K562 (cell line): ENCODE results near the gene ROPN1L. TPM values are rescaled to one million over a fixed set of nuclear protein-coding genes. Genes with fewer than 3 reads are reported as not detected.

ENCODE experiments used
- ATAC-seq: fragments of 200-7000 bp; cut with Tn5 transposase; 3 replicates; pipeline ENCODE4 v1.9.1; 2020; ENCODE audit warnings: moderate library complexity
- BruUV-seq: library from RNA; stranded (reverse); fragments of 400-500 nt; replicated peaks from 2 replicates; lab custom pipeline; 2021; lab: Mats Ljungman, UMichigan
- CTCF ChIA-PET: fragments of 300-600 bp; formaldehyde crosslinking; extraction: SDS; loops from one replicate; lab custom pipeline; 2021; ENCODE audit warnings: low intra/inter-chr PET ratio; lab: Yijun Ruan, JAX
- POLR2A ChIA-PET: fragments of 300-600, 350-650 bp; sonication (Branson Sonifier 250); formaldehyde crosslinking; extraction: SDS; loops from one replicate; lab custom pipeline; 2021; ENCODE audit warnings: antibody characterized with exemption, inconsistent platforms; lab: Yijun Ruan, JAX
- DNase-seq, 4 experiments: peaks; one replicate each; pipeline versions ENCODE4 v3.0.0 to v3.0.0-alpha.2; 2011 to 2018; ENCODE audit warnings: low spot score in 3 of 4, mixed read lengths in 3 of 4; ENCODE audit errors: extremely low read depth in 1 of 4
- FAIRE-seq: peaks from 2 replicates; lab custom pipeline; 2011; peaks lifted over from hg19 to GRCh38; lab: Jason Lieb, UNC
- H2AFZ ChIP-seq: 2 replicates; pipeline ENCODE4 v1.6.0; 2011; ENCODE audit warnings: low read depth, low read length, control low read depth, inconsistent platforms
- H3K27ac ChIP-seq: fragments of 200-600 bp; 3 replicates; pipeline ENCODE4 v1.8.0; 2011; ENCODE audit warnings: low read depth, mild to moderate bottlenecking, control low read depth, inconsistent platforms, low read length, moderate library complexity, mixed read lengths; ENCODE audit errors: extremely low read depth
- H3K27me3 ChIP-seq, 2 experiments: fragments of 300-600 bp in 1 of 2; 2 replicates in 1 of 2; 3 replicates in 1 of 2; pipeline versions ENCODE4 v1.6.0 to v1.8.0; 2011; ENCODE audit warnings: inconsistent platforms in 2 of 2, low read length in 2 of 2, mild to moderate bottlenecking in 1 of 2, mixed read lengths in 1 of 2, moderate library complexity in 1 of 2; ENCODE audit not compliant: control insufficient read depth in 2 of 2, insufficient read depth in 2 of 2
- H3K36me3 ChIP-seq: fragments of 300-600 bp; 3 replicates; pipeline ENCODE4 v1.8.0; 2011; ENCODE audit warnings: mild to moderate bottlenecking, low read length, inconsistent platforms; ENCODE audit not compliant: control insufficient read depth, insufficient read depth
- H3K4me1 ChIP-seq, 2 experiments: fragments of 200-600 bp in 1 of 2; replicated peaks in 1 of 2; 2 replicates in 1 of 2; 3 replicates in 1 of 2; pipeline versions ENCODE4 v1.5.1 to v1.8.0; 2011; ENCODE audit warnings: inconsistent platforms in 2 of 2, low read length in 2 of 2, mild to moderate bottlenecking in 1 of 2, mixed read lengths in 1 of 2, moderate library complexity in 1 of 2; ENCODE audit not compliant: control insufficient read depth in 2 of 2, insufficient read depth in 2 of 2
- H3K4me2 ChIP-seq: 2 replicates; pipeline ENCODE4 v1.6.1; 2011; ENCODE audit warnings: low read length, control low read depth, inconsistent platforms, mixed read lengths; ENCODE audit not compliant: insufficient read depth
- H3K4me3 ChIP-seq: fragments of 200-600 bp; sonication (generic), shearing (Covaris generic); 2 replicates; pipeline ENCODE4 v1.5.1; 2016; ENCODE audit warnings: control low read depth, inconsistent platforms
- H3K79me2 ChIP-seq: fragments of 200-600 bp; 3 replicates; pipeline ENCODE4 v1.8.0; 2011; ENCODE audit warnings: low read length, inconsistent platforms; ENCODE audit not compliant: control insufficient read depth, insufficient read depth
- H3K9ac ChIP-seq, 2 experiments: 2 replicates each; pipeline versions ENCODE4 v1.6.0 to v1.6.1; 2011; ENCODE audit warnings: low read depth in 2 of 2, low read length in 2 of 2, control low read depth in 1 of 2, inconsistent platforms in 1 of 2, mild to moderate bottlenecking in 1 of 2, mixed read lengths in 1 of 2; ENCODE audit not compliant: insufficient read depth in 1 of 2
- H3K9me1 ChIP-seq: one replicate; pipeline ENCODE4 v1.6.0; 2011; ENCODE audit warnings: inconsistent platforms, mild to moderate bottlenecking, low read length, moderate library complexity; ENCODE audit not compliant: control insufficient read depth, insufficient read depth
- H3K9me3 ChIP-seq: replicated peaks from 2 replicates; pipeline ENCODE4 v1.5.1; 2011; ENCODE audit warnings: low read depth, low read length, inconsistent platforms; ENCODE audit not compliant: control insufficient read depth, insufficient read depth
- H4K20me1 ChIP-seq: replicated peaks from 2 replicates; pipeline ENCODE4 v1.6.1; 2011; ENCODE audit warnings: low read length, inconsistent platforms, mixed read lengths; ENCODE audit not compliant: control insufficient read depth, insufficient read depth
- C11orf30 ChIP-seq: fragments of 450-650 bp; IDR thresholded peaks from 2 replicates; pipeline ENCODE4 v1.6.1; 2016; ENCODE audit warnings: low read depth, mild to moderate bottlenecking
- GTF2A2 ChIP-seq: IDR thresholded peaks from 2 replicates; pipeline ENCODE4 v1.6.1; 2016; ENCODE audit warnings: mild to moderate bottlenecking, missing genetic modification characterization, missing compliant biosample characterization
- MAFF ChIP-seq: IDR thresholded peaks from 2 replicates; pipeline ENCODE4 v1.6.1; 2012; ENCODE audit warnings: low read length, improper control_type of control experiment
- MAFG ChIP-seq: fragments of 450-650 bp; conservative IDR thresholded peaks from 2 replicates; pipeline ENCODE4 v1.6.1; 2016; ENCODE audit warnings: missing genetic modification characterization, missing compliant biosample characterization
- POLR2G ChIP-seq: fragments of 200-400 bp; formaldehyde crosslinking; IDR thresholded peaks from 2 replicates; pipeline ENCODE4 v1.6.1; 2017; ENCODE audit warnings: low read depth, mild to moderate bottlenecking, antibody characterized with exemption, low read length, moderate library complexity
- RBM25 ChIP-seq: fragments of 200-400 bp; formaldehyde crosslinking; IDR thresholded peaks from 2 replicates; pipeline ENCODE4 v1.6.1; 2018; ENCODE audit warnings: low read length, low read depth, moderate library complexity; ENCODE audit not compliant: severe bottlenecking
- ZNF316 ChIP-seq: fragments of 450-650 bp; IDR thresholded peaks from 2 replicates; pipeline ENCODE4 v1.6.1; 2016
- WGBS: fragments of 100-300 bp; shearing (Covaris generic); methylation state at CpG from one replicate; pipeline ENCODE4 v1.1.6; 2016; ENCODE audit warnings: low coverage, mixed read lengths; ENCODE audit not compliant: insufficient coverage; ENCODE audit errors: missing lambda C conversion rate; 5-methylcytosine and 5-hydroxymethylcytosine counted together
- in situ Hi-C: fragments of 300-500 bp; cut with MboI; formaldehyde crosslinking; loops from 4 replicates; pipeline ENCODE4 v1.15.0; 2018; ENCODE audit warnings: inconsistent platforms, mixed read lengths
- intact Hi-C: fragments of 100-400 bp; cut with micrococcal nuclease; formaldehyde crosslinking; loops from 2 replicates; pipeline ENCODE4 v1.14.2; 2022
- polyA plus RNA-seq, 8 experiments: library from polyadenylated mRNA; depleted of rRNA in 4 of 8; stranded (reverse) in 5 of 8; unstranded in 3 of 8; fragments of >200 nt; fragmentation: Nextera tagmentation in 2 of 8; fragmentation: Illumina TruSeq in 1 of 8; extraction: Ambion mirVana in 2 of 8; extraction: Trizol in 1 of 8; gene quantifications; 2 replicates each; pipeline versions ENCODE4 v1.2.1 to v1.2.3, GENCODE V29; 2011 to 2014; ENCODE audit warnings: inconsistent platforms in 1 of 8, missing spikeins in 1 of 8
- total RNA-seq, 7 experiments: library from RNA; depleted of rRNA in 6 of 7; stranded (reverse); fragments of >200 nt in 6 of 7; fragmentation: Illumina TruSeq in 2 of 7; extraction: Trizol in 2 of 7; gene quantifications; 2 replicates each; pipeline versions ENCODE4 v1.2.1 to v1.2.3, GENCODE V29; 2011 to 2021; ENCODE audit warnings: low replicate concordance in 1 of 7
- TF ChIP-seq, protein P1 (sequence below): sonication (generic); formaldehyde crosslinking; IDR thresholded peaks from 2 replicates; pipeline ENCODE4 v1.8.0; 2023; ENCODE audit warnings: mild to moderate bottlenecking, missing genetic modification reagents

Gene ROPN1L
- total and polyA plus RNA-seq, 9 of the 15 experiments (the other 6 are each of a cell fraction or from before 2014, with no cell fraction given) = 0.04 to 0.85 (median 0.24) TPM; not detected in 3

DNA sequence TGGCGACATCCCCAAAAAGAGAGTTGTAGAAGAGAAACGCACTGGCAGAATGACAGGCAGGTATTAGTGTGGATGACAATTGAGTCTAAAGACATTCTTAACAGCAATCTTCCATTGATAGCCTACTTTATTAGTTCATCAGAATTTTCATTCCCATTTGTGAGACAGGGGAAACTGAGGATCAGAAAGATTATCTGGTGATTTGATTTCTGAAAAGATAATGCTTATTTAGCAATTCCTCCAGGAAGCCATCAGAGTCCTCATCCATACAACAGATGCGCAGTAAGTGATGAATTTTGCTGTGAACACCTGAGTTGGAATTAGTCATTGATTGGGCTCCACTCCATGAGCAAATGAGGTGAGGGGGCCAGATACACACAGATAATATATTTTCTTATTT is 64.9 kb downstream of the ROPN1L start:
- Histone ChIP-seq H3K27me3 (peaks cover under 1 to 20% of the 10 kb centered on the region in 2 experiments; a peak in 3 of 5 replicates), H3K4me2 (no peak overlapping the region), H3K9me1 (no peaks in the 10 kb centered on the region), H3K36me3 (no peaks in the 10 kb centered on the region), H3K9ac (no peak overlapping the region), H4K20me1 (no peaks in the 10 kb centered on the region), H3K27ac (no peak overlapping the region), H3K4me3 (no peak overlapping the region), H3K79me2 (no peaks in the 10 kb centered on the region), H3K9me3 (no peaks in the 10 kb centered on the region), H3K4me1 (peaks cover 23 to 59% of the 10 kb centered on the region in 2 experiments), H2AFZ (no peak overlapping the region)
- ChIA-PET POLR2A (interaction anchor here (0.7 kb wide), 1 partner anchor 11 kb away, joined by 4 read pairs; no protein-coding TSS in a partner anchor), CTCF (no interaction called here)
- TF ChIP-seq GTF2A2 (tag) (no peak), C11orf30 (peak; percentile 63; the same call in 1 of the 2 replicates), MAFF (peak; percentile 31; the same call in 1 of the 2 replicates), RBM25 (peak; percentile 54), ZNF316 (peak; percentile 79), POLR2G (no peak), MAFG (0 out of 2 replicates have a peak, but pooled peaks have one; percentile 26)
- TF ChIP-seq, protein P1, sequence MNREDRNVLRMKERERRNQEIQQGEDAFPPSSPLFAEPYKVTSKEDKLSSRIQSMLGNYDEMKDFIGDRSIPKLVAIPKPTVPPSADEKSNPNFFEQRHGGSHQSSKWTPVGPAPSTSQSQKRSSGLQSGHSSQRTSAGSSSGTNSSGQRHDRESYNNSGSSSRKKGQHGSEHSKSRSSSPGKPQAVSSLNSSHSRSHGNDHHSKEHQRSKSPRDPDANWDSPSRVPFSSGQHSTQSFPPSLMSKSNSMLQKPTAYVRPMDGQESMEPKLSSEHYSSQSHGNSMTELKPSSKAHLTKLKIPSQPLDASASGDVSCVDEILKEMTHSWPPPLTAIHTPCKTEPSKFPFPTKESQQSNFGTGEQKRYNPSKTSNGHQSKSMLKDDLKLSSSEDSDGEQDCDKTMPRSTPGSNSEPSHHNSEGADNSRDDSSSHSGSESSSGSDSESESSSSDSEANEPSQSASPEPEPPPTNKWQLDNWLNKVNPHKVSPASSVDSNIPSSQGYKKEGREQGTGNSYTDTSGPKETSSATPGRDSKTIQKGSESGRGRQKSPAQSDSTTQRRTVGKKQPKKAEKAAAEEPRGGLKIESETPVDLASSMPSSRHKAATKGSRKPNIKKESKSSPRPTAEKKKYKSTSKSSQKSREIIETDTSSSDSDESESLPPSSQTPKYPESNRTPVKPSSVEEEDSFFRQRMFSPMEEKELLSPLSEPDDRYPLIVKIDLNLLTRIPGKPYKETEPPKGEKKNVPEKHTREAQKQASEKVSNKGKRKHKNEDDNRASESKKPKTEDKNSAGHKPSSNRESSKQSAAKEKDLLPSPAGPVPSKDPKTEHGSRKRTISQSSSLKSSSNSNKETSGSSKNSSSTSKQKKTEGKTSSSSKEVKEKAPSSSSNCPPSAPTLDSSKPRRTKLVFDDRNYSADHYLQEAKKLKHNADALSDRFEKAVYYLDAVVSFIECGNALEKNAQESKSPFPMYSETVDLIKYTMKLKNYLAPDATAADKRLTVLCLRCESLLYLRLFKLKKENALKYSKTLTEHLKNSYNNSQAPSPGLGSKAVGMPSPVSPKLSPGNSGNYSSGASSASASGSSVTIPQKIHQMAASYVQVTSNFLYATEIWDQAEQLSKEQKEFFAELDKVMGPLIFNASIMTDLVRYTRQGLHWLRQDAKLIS (CRISPR knock-in tag) = no peak
- no peak for ATAC-seq
- 89% methylated on average over 3 of the region's 3 CpGs for WGBS
- no peak for FAIRE-seq
- BruUV-seq = no TSS peak
- intact Hi-C loops (loop anchor here (10.0 kb wide), 2 partner anchors 152 to 258 kb away; partner anchors contain the start of genes DAP and MARCHF6), in situ Hi-C loops (no loop called here)
- DNase-seq = no peak
